GM12865 (cell line): ENCODE data around the gene RGS14.

ENCODE experiments used
- DNase-seq: peaks from one replicate; pipeline ENCODE4 v3.0.0; 2010; ENCODE audit warnings: low read depth
- H3K4me3 ChIP-seq: 2 replicates; pipeline ENCODE4 v1.5.1; 2011; ENCODE audit warnings: mild to moderate bottlenecking, low read depth, low read length, control low read depth
- CTCF ChIP-seq: IDR thresholded peaks from 2 replicates; pipeline ENCODE4 v1.5.1; 2011; ENCODE audit warnings: low read length, control low read depth, low read depth, inconsistent platforms; ENCODE audit not compliant: insufficient read depth; ENCODE audit errors: missing control alignments

RGS14 gene

GRCh38 chr5:177402271-177403043 is 44.7 kb downstream of the RGS14 start:
- peak; percentile 74 for DNase-seq
- H3K4me3 ChIP-seq, result peak overlapping the region; percentile 87
- TF ChIP-seq CTCF, result peak; percentile 40

GRCh38 chr5:177403102-177403791 is 45.5 kb downstream of the RGS14 start:
- no peak for TF ChIP-seq CTCF
- DNase-seq, result peak; percentile 55
- peak overlapping the region; percentile 87 for H3K4me3 ChIP-seq

- peak; percentile 94 for DNase-seq
- peak overlapping the region; percentile 87 for H3K4me3 ChIP-seq
- TF ChIP-seq CTCF, result peak; percentile 91
Observed at GRCh38 chr5:177403792-177404640, 46.3 kb downstream of the RGS14 start.

GRCh38 chr5:177404641-177405179 is 47.0 kb downstream of the RGS14 start:
- TF ChIP-seq CTCF, result no peak
- peak overlapping the region; percentile 87 for H3K4me3 ChIP-seq
- no peak for DNase-seq

- no peak for TF ChIP-seq CTCF
- H3K4me3 ChIP-seq, result no peak overlapping the region
- DNase-seq, result no peak
Observed at GRCh38 chr5:177405312-177405711, 47.6 kb downstream of the RGS14 start.

GRCh38 chr5:177405805-177406204 is 48.1 kb downstream of the RGS14 start:
- no peak overlapping the region for H3K4me3 ChIP-seq
- TF ChIP-seq CTCF, result no peak
- peak; percentile 39 for DNase-seq
